Endothelial cell of umbilical vein (primary cell): ENCODE data around the gene DPH6.

Source experiments
- GATA2 ChIP-seq: IDR thresholded peaks from 2 replicates; pipeline ENCODE4 v1.7.0; 2011; ENCODE audit warnings: low read depth, mild to moderate bottlenecking, moderate library complexity, mixed read lengths, low read length; ENCODE audit not compliant: insufficient read length, insufficient read depth
- MYC ChIP-seq: IDR thresholded peaks from one replicate; pipeline ENCODE4 v1.6.1; 2011; ENCODE audit warnings: mild to moderate bottlenecking, low read depth, low read length
- POLR2A ChIP-seq: IDR thresholded peaks from 2 replicates; pipeline ENCODE4 v1.6.1; 2012; ENCODE audit warnings: low read depth, mild to moderate bottlenecking, control low read depth, low read length
- POLR2AphosphoS5 ChIP-seq: IDR thresholded peaks from 2 replicates; pipeline ENCODE4 v1.6.1; 2012; ENCODE audit warnings: low read depth, mild to moderate bottlenecking, control low read depth, low read length, moderate library complexity; ENCODE audit not compliant: insufficient read depth
- TF ChIP-seq, protein P1 (sequence below), 2 donors: IDR thresholded peaks; 1 replicate in 1 of 2; 2 replicates in 1 of 2; pipeline ENCODE4 v1.5.1; 2011; ENCODE audit warnings: low read length in 2 of 2, mild to moderate bottlenecking in 2 of 2, moderate library complexity in 2 of 2, control low read depth in 1 of 2, inconsistent platforms in 1 of 2, low read depth in 1 of 2; ENCODE audit not compliant: insufficient read depth in 1 of 2; ENCODE audit errors: extremely low read depth in 1 of 2
- TF ChIP-seq, protein P2 (sequence below): IDR thresholded peaks from 2 replicates; pipeline ENCODE4 v1.6.1; 2011; ENCODE audit not compliant: insufficient read depth, insufficient read length

GRCh38 chr15:35506272-35506870 lies 39.6 kb downstream of the DPH6 start:
- TF ChIP-seq, protein P1, sequence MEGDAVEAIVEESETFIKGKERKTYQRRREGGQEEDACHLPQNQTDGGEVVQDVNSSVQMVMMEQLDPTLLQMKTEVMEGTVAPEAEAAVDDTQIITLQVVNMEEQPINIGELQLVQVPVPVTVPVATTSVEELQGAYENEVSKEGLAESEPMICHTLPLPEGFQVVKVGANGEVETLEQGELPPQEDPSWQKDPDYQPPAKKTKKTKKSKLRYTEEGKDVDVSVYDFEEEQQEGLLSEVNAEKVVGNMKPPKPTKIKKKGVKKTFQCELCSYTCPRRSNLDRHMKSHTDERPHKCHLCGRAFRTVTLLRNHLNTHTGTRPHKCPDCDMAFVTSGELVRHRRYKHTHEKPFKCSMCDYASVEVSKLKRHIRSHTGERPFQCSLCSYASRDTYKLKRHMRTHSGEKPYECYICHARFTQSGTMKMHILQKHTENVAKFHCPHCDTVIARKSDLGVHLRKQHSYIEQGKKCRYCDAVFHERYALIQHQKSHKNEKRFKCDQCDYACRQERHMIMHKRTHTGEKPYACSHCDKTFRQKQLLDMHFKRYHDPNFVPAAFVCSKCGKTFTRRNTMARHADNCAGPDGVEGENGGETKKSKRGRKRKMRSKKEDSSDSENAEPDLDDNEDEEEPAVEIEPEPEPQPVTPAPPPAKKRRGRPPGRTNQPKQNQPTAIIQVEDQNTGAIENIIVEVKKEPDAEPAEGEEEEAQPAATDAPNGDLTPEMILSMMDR (IDR thresholded peaks at IDR 0.05; ENCODE audit: extremely low read depth in 1 of 2, insufficient read depth in 1 of 2, low read depth in 1 of 2, low read length in 2 of 2) = no peak
- TF ChIP-seq GATA2 = no peak
- no peak for TF ChIP-seq POLR2AphosphoS5
- TF ChIP-seq, protein P2, sequence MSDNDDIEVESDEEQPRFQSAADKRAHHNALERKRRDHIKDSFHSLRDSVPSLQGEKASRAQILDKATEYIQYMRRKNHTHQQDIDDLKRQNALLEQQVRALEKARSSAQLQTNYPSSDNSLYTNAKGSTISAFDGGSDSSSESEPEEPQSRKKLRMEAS = no peak
- no peak for TF ChIP-seq POLR2A
- no peak for TF ChIP-seq MYC
